ENCODE measurements around the gene MAPK6. TPM values are rescaled to one million over a fixed set of nuclear protein-coding genes. Genes with fewer than 3 reads are reported as not detected.

MAPK6 gene
- 10 to 100 TPM; 30.3 to 69.4 (median 42.0) TPM for total RNA-seq

DNA sequence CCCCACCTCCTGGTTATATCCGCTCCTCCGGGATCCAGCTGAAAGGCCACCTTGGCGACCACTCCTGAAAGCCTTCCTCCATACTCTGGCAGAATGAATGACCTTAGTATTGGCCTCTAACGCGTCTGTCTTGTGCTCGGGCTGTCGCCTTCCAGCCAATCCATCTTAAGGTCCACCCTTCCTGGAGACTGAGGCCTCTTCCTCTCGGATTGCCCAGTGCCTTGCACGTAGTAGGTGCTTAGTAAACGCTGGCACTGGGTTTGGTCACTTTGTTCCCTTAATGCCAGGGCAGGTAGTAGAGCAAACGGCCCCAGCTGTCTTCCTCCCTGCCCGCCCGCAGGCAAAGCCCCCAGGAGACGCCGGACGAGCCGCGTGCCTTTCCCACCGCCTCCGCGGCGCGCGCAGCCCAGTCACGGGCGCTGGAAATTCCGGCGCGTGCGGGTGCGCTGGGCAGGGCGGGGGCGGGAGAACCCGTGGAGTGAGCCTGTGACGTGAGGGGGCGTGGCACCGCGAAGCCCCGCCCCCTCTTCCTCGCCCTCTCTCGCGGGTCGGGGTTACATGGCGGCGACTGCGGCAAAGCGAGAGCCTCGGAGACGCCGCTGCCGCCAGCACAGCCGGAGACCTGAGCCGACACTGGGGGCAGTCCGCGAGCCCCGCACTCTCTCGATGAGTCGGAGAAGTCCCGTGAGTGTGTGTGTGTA lies at the start of gene MAPK6:
MAPK6 (plus strand) TSS at position 527 of the 701 bp plus-strand sequence. CDS start 27,242 bp downstream, outside the sequence.
- Histone ChIP-seq H3K4me1 (peaks cover 9 to 35% (median 31%) of the 10 kb centered on the region in 4 donors), H3K27ac (peak within 1 kb of the TSS; percentile 94 to 97 (median 96)), H3K27me3 (no peaks in the 10 kb centered on the region), H3K9me3 (no peaks in the 10 kb centered on the region), H3K36me3 (no peaks in the 10 kb centered on the region), H3K4me3 (peak within 1 kb of the TSS; percentile 36 to 68 (median 54))
- in situ Hi-C loops (cut with MboI; ENCODE audit: low pct_ligation_motif_present in 1 of 4, low pct_unique_long_range_greater_than_20kb in 1 of 4, low sequenced_read_pairs in 3 of 4): no loop called here
- 7% methylated on average over 26 of the region's 59 CpGs; no CpG with 5 or more reads in 1 of the 2 donors for WGBS, 2 donors (ENCODE audit: low coverage in 1 of 2)
- intact Hi-C loops (cut with DNase I; ENCODE audit: low total_unique reads): no loop called here
- peak; percentile 95 for DNase-seq
- TF ChIP-seq EP300 (IDR thresholded peaks at IDR 0.05; ENCODE audit: low read depth) (peak; percentile 5), POLR2AphosphoS5 (IDR thresholded peaks at IDR 0.05) (peak; percentile 94 to 96 (median 95)), POLR2A (IDR thresholded peaks at IDR 0.05) (peak; percentile 91)
- TF ChIP-seq, protein P1, sequence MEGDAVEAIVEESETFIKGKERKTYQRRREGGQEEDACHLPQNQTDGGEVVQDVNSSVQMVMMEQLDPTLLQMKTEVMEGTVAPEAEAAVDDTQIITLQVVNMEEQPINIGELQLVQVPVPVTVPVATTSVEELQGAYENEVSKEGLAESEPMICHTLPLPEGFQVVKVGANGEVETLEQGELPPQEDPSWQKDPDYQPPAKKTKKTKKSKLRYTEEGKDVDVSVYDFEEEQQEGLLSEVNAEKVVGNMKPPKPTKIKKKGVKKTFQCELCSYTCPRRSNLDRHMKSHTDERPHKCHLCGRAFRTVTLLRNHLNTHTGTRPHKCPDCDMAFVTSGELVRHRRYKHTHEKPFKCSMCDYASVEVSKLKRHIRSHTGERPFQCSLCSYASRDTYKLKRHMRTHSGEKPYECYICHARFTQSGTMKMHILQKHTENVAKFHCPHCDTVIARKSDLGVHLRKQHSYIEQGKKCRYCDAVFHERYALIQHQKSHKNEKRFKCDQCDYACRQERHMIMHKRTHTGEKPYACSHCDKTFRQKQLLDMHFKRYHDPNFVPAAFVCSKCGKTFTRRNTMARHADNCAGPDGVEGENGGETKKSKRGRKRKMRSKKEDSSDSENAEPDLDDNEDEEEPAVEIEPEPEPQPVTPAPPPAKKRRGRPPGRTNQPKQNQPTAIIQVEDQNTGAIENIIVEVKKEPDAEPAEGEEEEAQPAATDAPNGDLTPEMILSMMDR (IDR thresholded peaks at IDR 0.05): no peak

DNA sequence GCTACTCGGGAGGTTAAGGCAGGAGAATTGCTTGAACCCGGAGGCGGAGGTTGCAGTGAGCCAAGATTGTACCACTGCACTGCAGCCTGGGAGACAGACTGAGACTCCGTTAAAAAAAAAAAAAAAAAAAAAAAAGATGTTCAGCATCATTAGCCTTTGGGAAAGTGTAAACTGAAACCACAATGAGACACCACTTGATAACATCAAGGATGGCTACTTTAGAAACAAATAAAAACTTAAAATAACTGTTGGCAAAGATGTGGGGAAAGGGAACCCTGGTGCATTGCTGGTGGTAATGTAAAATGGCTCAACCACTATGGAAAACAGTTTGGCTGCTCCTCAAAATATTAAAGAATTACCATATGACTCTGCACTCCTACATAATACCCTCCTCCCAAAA lies 49.3 kb upstream of the MAPK6 start:
- H3K9me3 ChIP-seq: peaks cover 8% of the 10 kb centered on the region in 2 donors
- 70 to 88% methylated on average over 3 to 4 of the region's 4 CpGs for WGBS, 2 donors (ENCODE audit: low coverage in 1 of 2)

DNA sequence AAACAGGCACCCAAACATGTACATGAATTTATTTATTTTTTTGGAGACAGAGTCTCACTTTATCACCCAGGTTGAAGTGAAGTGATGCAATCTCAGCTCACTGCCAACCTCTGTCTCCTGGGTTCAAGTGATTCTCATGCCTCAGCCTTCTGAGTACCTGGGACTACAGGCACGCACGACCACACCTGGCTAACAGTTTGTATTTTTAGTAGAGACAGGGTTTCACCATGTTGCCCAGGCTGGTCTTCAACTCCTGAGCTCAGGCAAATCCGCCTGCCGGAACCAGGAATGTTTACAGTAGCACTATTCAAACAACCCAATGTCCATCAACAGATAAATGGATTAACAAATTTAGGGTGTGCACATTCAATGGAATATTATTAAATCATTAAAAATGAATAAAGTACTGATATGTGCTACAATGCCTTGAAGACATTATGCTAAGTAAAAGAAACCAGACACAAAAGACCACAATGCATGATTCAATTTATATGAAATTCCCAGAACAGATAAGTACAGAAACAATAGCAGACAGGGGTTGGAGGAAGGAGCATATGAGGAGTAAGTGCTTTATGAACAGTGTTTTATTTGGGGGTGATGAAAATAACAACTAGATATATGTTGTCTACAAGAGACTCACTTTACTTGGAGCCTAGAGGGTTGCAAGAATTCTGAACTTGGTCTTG lies 48.7 kb upstream of the MAPK6 start:
- in situ Hi-C loops (cut with MboI; ENCODE audit: low pct_ligation_motif_present in 1 of 4, low pct_unique_long_range_greater_than_20kb in 1 of 4, low sequenced_read_pairs in 3 of 4) (loop anchor here in 1 of 4 donors (10.0 kb wide), 1 partner anchor 175 kb away; no protein-coding TSS in a partner anchor), intact Hi-C loops (cut with DNase I; ENCODE audit: low total_unique reads) (loop anchor here (5.0 kb wide), 1 partner anchor 212 kb away; no protein-coding TSS in a partner anchor)
- no peak for DNase-seq
- peaks cover 8% of the 10 kb centered on the region in 2 donors for H3K9me3 ChIP-seq
- WGBS, 2 donors (ENCODE audit: low coverage in 1 of 2): 49 to 75% methylated on average over 2 to 4 of the region's 4 CpGs
- H3K36me3 ChIP-seq: no peaks in the 10 kb centered on the region
- TF ChIP-seq EP300 (IDR thresholded peaks at IDR 0.05; ENCODE audit: low read depth): no peak
- no peak for TF ChIP-seq POLR2AphosphoS5 (IDR thresholded peaks at IDR 0.05)
- TF ChIP-seq, protein P1 (IDR thresholded peaks at IDR 0.05): no peak
- no peak for TF ChIP-seq POLR2A (IDR thresholded peaks at IDR 0.05)
- no peaks in the 10 kb centered on the region for H3K27me3 ChIP-seq
- H3K4me1 ChIP-seq: peaks cover 6 to 19% (median 15%) of the 10 kb centered on the region in 4 donors
- peak overlapping the region in 1 of 4 donors; percentile 91 for H3K27ac ChIP-seq
- H3K4me3 ChIP-seq: peak overlapping the region in 2 of 4 donors; percentile 63 to 95

More for the DNA sequence above, 49.3 kb upstream of the MAPK6 start:
- no peak for DNase-seq
- H3K4me3 ChIP-seq: no peak overlapping the region
- intact Hi-C loops (cut with DNase I; ENCODE audit: low total_unique reads) (loop anchor here (5.0 to 10.0 kb wide), 2 partner anchors 105 to 213 kb away; no protein-coding TSS in a partner anchor), in situ Hi-C loops (cut with MboI; ENCODE audit: low pct_ligation_motif_present in 1 of 4, low pct_unique_long_range_greater_than_20kb in 1 of 4, low sequenced_read_pairs in 3 of 4) (loop anchor here in 1 of 4 donors (10.0 kb wide), 1 partner anchor 175 kb away; no protein-coding TSS in a partner anchor)
- TF ChIP-seq POLR2AphosphoS5 (IDR thresholded peaks at IDR 0.05) (no peak), EP300 (IDR thresholded peaks at IDR 0.05; ENCODE audit: low read depth) (no peak), POLR2A (IDR thresholded peaks at IDR 0.05) (no peak)
- TF ChIP-seq, protein P1 (IDR thresholded peaks at IDR 0.05): no peak
- H3K4me1 ChIP-seq: peaks cover 6 to 19% (median 15%) of the 10 kb centered on the region in 4 donors
- no peaks in the 10 kb centered on the region for H3K36me3 ChIP-seq
- no peak overlapping the region for H3K27ac ChIP-seq
- no peaks in the 10 kb centered on the region for H3K27me3 ChIP-seq

DNA sequence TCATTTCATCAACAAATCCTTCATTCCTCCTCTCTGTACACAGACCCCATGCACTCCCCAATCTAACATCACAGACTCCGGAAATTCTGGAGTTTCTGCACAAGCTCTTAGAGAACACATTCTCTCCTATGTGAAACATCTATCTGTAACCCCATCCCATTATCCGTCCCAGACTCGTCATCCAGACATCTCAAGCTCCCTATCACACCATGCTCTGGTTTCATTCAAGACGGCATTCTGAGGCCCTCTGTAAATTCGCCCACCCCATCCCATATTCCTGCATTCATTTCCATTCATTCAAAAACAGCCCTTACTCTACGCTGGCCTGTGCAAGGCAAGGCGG lies 48.0 kb upstream of the MAPK6 start:
- Histone ChIP-seq H3K36me3 (no peaks in the 10 kb centered on the region), H3K4me3 (peak overlapping the region; percentile 63 to 95 (median 72)), H3K27me3 (no peaks in the 10 kb centered on the region), H3K27ac (peak overlapping the region; percentile 90 to 93 (median 91)), H3K9me3 (peaks cover 8% of the 10 kb centered on the region in 2 donors), H3K4me1 (peaks cover 6 to 19% (median 15%) of the 10 kb centered on the region in 4 donors)
- in situ Hi-C loops (cut with MboI; ENCODE audit: low pct_ligation_motif_present in 1 of 4, low pct_unique_long_range_greater_than_20kb in 1 of 4, low sequenced_read_pairs in 3 of 4): loop anchor here in 1 of 4 donors (10.0 kb wide), 1 partner anchor 174 kb away; no protein-coding TSS in a partner anchor
- DNase-seq: no peak
- TF ChIP-seq POLR2A (IDR thresholded peaks at IDR 0.05) (no peak), POLR2AphosphoS5 (IDR thresholded peaks at IDR 0.05) (no peak), EP300 (IDR thresholded peaks at IDR 0.05; ENCODE audit: low read depth) (no peak)
- TF ChIP-seq, protein P1 (IDR thresholded peaks at IDR 0.05): no peak
- WGBS, 2 donors (ENCODE audit: low coverage in 1 of 2): 0% methylated on average over 3 to 7 of the region's 7 CpGs
- intact Hi-C loops (cut with DNase I; ENCODE audit: low total_unique reads): loop anchor here (5.0 kb wide), 1 partner anchor 211 kb away; no protein-coding TSS in a partner anchor

Data from transverse colon (tissue), 4 donors.